GM12878 (cell line): Measurements from ENCODE around the gene GMPPB.

ENCODE experiments used
- CBFB ChIP-seq: IDR thresholded peaks from 2 replicates; pipeline ENCODE4 v1.6.1; 2016; ENCODE audit warnings: antibody characterized with exemption, low read depth
- EZH2 ChIP-seq: IDR thresholded peaks from 2 replicates; pipeline ENCODE4 v1.6.1; 2012; ENCODE audit warnings: low read depth, mild to moderate bottlenecking, control low read depth, inconsistent platforms, low read length, borderline replicate concordance; ENCODE audit not compliant: control insufficient read depth
- GABPA ChIP-seq: IDR thresholded peaks from 2 replicates; pipeline ENCODE4 v1.6.1; 2014; ENCODE audit warnings: antibody characterized with exemption, low read depth, mild to moderate bottlenecking, inconsistent platforms
- RAD21 ChIP-seq: IDR thresholded peaks from 2 replicates; pipeline ENCODE4 v1.6.1; 2011; ENCODE audit warnings: mild to moderate bottlenecking, low read depth, low read length, moderate library complexity; ENCODE audit not compliant: insufficient read depth
- TAF1 ChIP-seq: IDR thresholded peaks from 2 replicates; pipeline ENCODE4 v1.6.1; 2011; ENCODE audit warnings: mild to moderate bottlenecking, low read depth, low read length, borderline replicate concordance
- TF ChIP-seq, protein P1 (sequence below): fragments of 450-650 bp; formaldehyde crosslinking; IDR thresholded peaks from 2 replicates; pipeline ENCODE4 v1.5.0; 2022; ENCODE audit warnings: mild to moderate bottlenecking, missing genetic modification characterization

DNA sequence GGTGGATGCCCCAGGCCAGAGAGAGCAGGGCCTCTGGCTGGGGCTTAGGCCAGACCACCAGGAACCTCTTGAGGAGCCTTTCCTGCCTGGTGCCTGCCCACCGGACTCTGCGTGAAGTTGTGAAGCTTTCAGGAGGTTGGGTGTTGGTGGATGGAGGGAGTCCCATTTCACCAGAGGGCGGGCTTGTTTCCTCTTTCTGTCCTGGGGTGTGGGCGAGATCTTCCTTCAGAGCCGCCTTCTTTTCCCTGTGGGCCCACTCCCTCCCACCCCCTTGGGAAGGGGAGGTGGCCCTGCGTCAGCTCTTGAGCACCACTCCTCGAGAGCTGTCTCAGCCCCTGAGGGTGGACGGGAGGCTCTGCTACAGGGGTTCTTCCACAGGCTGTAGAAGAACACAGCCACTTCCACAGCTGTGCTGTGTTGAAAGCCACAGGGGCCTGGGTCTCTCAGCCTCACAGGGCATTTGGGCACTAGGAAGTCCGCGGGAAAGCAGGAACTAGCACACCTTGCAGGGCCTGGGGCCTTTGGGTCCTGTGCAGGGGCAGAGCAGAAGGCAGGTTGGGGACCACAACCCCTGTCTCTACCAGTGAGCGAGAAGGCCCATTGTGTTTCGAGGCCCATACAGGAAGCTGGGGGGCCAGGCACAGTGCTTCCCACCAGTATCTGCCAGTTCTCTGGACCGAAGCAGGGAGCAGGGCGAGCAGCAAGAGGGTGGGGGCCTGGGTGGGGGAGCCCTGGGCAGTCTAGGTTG is 6.4 kb downstream of the GMPPB start:
- TF ChIP-seq EZH2 (no peak), CBFB (no peak), TAF1 (no peak), GABPA (no peak), RAD21 (no peak)
- TF ChIP-seq, protein P1, sequence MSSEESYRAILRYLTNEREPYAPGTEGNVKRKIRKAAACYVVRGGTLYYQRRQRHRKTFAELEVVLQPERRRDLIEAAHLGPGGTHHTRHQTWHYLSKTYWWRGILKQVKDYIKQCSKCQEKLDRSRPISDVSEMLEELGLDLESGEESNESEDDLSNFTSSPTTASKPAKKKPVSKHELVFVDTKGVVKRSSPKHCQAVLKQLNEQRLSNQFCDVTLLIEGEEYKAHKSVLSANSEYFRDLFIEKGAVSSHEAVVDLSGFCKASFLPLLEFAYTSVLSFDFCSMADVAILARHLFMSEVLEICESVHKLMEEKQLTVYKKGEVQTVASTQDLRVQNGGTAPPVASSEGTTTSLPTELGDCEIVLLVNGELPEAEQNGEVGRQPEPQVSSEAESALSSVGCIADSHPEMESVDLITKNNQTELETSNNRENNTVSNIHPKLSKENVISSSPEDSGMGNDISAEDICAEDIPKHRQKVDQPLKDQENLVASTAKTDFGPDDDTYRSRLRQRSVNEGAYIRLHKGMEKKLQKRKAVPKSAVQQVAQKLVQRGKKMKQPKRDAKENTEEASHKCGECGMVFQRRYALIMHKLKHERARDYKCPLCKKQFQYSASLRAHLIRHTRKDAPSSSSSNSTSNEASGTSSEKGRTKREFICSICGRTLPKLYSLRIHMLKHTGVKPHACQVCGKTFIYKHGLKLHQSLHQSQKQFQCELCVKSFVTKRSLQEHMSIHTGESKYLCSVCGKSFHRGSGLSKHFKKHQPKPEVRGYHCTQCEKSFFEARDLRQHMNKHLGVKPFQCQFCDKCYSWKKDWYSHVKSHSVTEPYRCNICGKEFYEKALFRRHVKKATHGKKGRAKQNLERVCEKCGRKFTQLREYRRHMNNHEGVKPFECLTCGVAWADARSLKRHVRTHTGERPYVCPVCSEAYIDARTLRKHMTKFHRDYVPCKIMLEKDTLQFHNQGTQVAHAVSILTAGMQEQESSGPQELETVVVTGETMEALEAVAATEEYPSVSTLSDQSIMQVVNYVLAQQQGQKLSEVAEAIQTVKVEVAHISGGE (CRISPR knock-in tag) = no peak
